Measurements from ENCODE around the gene MMADHC.
"Not testable (repeated sequence)": the region's sequence is repeated elsewhere in the genome, so short reads cannot be mapped to it uniquely, and the experiment has no call there.

MMADHC gene

DNA sequence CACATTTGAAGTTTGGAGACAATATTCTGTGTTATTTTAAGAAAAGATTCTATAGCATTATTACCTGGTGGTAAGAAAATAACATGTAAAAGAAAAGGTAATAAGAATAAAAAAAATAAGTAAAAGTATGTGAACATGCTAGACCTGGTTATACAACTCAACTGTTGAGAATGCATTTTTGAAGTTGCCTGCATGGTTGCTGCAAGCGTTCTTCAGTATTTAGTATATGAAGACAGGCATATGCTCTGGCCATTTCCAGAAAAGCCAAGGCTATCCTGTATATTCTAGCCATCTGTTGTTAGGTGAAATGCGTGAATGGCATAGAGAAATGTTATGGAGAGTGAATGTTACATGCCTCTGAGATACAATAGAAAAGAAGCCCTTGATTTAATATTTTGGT lies 6.8 kb upstream of the MMADHC start:
- no peak for DNase-seq

DNA sequence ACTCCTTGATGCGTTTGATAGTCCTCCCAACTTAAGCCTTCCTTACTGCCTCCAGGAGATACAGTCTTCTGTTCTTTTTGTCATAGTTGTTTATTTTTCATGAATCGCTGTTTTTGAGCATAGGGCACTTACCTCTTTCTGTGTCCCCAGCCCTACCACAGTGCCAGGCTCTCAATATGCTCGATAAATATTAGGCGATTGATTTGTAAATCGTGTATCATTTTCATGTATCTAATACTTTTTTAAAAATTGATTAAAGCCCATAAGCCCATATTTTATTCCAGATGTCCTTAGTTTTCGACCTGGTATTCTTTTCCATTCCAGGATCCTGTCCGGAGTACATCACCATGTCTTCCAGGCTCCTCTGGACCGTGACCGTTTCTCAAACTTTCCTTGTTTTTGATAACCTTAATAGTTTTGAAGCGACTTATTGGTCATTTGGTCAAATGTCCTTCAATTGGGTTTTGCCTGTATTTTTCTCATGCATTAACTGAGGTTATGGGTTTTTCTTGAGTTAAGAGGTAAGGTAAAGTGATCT lies 444 bp upstream of the MMADHC start:
- no peak for DNase-seq

DNA sequence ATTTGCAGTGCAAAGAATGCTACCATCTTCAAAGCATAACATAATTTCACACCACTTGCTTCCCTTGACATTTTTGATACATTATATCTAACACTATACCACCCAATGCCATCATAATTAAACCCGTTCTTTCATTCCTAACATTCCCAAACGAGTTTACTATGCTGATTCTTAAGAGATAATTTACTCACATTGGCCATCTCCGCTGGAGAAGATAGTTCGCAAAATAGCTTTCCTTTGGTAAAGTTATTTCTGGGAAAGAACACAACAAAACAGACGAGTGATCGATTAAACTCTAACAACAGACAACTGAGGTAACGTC lies 716 bp downstream of the MMADHC start:
- peak; percentile 17 for DNase-seq

DNA sequence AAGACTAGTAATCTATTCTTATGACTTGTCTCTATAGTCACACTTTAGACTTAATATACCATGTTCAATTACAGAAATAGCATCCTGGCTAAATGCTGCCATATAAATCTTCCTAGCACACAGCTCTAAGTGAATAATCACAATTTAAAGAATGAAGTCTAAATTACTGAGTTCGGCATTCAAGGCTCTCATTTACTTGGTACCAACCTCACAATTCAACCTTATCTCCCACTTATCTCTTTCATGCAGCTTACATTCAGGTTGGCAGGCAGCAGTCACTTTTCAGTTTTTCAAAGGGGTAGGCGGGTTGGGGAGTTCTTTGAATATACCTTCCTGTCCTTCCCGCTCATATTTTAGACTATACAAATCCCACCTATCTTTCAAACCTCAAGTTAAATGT lies 1.5 kb downstream of the MMADHC start:
- DNase-seq: peak; percentile 23

DNA sequence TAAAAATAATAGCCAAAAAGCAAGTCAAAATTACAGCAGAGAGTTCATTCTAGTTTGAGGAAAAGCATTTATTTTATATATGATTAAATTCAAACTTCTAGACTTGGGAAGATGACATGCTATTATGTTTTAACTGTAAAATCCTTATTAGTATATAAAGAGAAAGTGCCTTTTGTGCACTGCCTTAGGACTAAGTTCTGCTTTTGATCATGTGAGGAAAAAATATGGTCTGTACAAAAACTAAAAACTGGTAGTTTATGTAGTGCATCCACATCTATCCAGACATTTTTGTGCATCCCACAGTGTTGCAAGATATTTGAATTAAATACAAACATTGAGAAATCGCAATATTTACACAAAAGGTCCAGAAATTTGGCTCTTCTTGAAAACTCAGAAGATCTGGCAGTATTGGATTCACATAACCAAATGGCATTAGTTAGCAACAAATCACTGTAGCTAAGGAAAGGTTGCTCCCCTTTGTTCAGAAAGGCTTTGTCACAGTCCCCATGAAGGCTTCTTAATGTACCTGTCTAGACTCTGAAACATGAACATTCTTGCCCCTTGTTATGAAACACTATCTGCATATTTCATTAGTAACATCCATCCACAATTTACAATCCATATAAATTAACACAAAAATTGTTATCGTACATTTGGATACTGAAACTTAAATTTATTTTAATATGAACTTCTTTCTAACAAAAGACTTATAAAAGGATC lies 2.2 kb downstream of the MMADHC start:
- no peak for DNase-seq

DNA sequence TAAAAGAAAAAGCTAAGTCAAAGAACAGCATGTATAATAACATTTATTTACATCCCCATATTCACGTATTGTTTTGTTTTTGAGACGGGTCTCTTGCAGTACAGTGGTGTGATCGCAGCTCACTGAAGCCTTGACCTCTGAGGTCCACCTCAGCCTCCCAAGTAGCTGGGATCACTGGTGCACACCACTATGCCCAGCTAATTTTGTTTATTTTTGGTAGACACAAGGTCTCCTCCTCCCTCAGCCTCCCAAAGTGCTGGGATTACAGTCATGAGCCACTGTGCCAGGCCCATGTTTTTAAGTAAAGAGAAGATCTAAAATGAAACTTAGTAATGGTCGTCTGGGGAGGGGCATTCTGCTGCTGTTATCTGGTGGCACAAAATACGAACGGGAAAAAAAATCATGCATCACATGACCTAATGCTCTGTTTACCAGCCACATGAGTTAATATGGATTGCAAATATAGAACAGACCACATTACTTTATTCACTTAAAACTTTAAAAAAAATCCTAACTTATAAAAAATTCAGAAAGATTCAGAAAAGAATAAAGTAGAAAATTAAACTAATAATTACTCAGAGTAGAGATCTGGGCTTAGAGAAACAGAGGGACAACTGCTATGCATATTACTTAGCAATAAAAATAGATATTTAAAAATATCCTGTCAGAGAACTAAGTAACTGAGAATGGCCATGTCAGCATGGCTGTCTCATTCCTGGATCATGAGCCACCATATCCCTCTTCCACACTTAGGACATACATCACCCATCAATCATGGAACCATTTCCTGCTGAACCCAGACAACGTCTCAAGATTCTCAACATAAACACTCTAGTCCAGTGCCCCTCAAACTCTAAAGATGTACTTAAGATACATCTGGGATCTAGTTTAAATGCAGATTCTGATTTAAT lies 7.3 kb downstream of the MMADHC start:
- DNase-seq: no peak

DNA sequence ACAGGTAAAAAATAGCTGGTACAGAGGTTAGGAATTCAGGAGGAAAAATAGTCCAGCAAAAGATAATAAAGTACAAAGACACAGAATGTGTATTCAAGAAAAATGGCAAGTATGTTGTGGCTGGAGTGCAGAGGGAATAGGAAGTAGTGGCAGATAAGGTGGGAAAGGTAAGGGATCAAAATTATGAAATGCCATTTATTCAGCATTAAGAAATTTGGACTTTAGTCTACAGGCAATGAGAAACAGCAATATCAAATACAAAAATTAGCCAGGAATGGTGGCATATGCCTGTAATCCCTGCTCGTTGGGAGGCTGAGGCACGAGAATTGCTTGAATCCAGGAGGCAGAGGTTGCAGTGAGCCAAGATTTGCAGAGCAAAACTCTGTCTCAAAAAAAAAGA lies 10.3 kb downstream of the MMADHC start:
- no peak for DNase-seq

DNA sequence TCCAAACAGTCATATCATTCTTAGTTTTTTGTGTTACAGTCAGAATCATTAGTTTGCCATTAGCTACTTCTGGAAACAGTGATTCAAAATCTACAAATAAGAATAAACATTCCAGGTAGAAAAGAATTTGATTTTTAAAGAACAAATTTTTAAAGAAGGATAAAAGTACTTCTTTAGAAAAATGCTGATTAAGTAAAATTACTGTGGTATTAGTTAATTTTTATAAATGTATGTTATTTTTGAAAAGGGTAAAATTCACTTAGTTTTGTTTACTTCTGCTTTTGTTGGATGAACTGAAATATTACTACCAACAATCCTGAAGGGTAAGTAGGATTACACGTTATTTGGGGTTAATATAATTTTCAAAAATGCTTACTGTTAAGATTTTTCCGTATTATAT lies 11.8 kb downstream of the MMADHC start:
- DNase-seq: no peak

DNA sequence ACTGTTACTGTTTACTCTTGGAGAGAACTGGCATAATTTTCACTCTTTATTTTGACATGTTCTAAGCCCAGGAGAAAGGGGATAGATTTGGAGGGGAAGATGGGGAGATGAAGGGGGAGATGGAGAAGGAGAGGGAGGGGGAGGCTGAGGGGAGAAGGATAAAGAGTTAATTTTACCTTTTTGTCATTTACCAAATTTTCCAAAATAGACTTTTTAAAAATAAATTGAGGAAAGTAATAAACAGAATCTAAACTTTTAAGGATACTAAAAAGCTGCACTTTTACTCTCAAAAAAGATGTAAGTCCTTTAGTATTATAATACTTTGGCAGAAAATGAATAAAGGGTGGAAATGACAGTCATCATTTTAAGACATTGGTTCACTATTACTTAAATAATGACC lies 12.3 kb downstream of the MMADHC start:
- DNase-seq: no peak

DNA sequence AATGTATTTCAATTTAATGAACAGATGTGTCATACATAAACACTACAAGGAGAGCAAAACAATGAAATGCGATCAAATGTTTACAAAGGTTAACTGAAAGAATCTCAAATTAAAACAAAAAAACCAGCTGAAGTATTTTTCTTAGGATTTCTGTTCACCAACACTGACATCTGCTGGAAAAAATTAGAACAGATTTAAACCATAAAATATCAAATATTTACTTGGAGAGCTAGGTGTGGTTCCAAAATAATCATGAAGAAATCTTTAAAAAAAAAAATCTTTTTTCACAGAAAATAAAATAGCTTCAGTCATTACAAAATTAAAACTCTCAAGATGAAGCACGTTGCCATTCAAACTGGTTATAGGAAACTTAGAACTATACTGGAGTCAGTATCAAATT lies 13.8 kb downstream of the MMADHC start:
- DNase-seq: no peak

DNA sequence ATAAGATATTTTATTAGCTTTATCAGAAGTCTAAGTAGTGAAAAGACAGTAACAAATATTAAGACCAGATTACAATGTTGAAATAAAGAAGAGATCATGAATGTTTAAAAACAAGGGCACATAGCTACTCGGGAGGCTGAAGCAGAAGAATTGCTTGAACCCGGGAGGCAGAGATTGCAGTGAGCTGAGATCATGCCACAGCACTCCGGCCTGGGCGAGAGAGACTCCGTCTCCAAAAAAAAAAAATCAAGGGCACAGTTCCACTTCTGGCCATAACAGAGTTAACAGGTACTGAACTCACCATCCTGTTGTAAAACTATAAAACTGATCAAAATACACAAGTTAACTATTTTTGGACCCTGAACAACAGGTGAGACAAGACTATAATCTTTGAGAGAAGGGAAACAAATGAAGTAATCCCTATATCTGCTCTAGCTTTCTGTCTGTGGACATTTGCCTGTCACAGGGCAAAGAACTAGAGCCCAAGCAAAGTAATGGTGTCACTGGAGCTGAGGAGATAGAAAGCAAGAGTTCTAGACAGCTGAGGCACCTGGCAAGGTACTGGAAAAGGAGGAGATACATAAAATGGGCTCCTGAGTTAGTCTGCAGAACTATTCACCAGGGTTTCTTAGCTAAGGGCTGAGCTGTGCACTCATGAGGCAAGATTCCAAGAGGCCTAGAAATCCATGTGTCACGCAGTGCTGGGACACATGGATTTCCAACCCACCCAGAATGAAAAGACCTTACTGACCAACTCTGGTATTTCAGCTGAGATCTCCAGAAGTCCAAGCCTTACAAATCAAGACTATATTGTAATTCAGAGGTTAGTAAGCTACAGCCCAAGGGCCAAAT lies 15.2 kb downstream of the MMADHC start:
- no peak for DNase-seq

DNA sequence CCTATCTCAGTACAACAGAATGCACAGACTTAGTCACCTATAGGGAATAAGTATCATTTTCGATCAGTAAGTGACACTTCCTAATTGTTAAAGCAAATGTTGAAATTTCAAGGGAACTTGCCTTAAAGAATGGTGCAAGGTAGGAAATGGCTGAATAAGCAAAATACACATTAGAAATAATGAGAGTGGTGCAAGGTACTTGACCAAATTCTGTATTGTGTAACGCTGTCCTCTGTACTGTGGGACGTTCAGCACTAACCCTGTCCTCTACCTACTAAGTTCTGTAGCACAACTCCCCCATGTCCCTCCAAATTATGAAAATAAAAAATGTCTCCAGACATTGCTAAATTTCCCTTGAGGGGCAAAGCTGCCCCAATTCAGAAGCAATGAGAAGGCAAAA lies 19.4 kb downstream of the MMADHC start:
- DNase-seq: no peak

DNA sequence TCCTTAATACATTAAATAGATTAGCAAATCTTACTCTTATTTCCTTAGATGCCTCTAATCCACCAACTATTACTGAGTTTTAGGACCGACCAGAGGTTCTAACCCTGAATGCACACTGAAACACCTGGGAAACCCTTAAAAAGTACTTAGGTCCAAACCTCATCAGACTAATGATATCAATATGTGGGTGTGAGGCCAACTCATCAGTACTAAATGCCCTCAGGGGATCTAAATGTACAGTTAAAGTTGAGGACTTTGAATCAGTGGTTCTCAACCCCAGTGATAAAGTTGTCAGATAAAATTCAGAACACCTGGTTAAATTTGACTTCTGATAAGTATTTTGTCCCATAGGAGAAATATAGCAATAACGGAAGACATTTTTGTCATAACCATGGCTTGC lies 20.9 kb downstream of the MMADHC start:
- DNase-seq: no peak

DNA sequence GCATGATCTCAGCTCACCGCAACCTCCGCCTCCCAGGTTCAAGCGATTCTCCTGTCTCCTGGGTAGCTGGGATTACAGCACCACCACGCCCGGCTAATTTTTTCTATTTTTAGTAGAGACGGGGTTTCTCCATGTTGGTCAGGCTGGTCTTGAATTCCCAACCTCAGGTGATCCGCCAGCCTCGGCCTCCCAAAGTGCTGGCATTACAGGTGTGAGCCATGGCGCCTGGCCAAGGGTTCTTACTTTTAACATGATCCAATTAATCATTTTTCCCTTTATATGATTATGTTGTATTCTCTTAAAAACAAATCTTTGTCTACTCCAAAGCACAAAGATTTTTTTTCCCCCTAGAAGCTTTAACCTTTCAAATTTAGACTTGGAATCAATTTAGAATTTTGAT lies 21.9 kb downstream of the MMADHC start:
- DNase-seq: not testable (repeated sequence)

DNA sequence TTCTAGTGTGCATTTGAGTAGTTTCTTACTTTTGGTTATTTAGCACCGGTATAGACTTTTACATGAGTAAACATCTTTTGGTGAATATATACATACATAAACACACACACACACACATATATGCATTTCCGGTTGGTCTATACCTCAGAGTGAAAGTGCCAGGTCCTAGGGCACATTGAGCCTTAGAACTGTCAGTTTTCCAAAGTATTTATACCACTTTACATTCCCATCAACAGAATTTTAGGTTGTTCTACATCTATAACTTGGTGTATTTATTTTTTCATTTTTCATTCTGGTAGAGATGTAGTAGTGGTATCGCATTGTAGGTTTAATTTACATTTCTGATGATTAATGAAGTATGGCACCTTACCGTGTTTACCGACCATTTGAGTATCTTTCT lies 22.6 kb downstream of the MMADHC start:
- no peak for DNase-seq

DNA sequence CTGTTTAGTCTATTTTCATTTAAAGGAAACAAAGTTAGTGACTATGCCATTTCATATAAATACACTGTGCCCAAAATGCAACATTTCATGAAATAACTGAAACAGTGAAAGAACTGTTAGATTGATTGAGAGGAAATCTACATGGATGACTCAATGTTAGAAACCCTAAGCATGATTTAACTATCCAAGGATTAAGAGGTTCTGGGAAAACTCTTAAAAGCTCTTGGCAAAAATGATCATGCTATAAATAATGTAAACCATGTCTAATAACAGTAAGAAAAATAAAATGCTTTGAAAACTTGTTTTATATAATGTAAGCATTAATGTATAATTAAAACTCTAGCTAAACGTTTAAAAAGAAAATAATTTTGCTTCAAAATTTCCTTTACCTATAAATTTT lies 23.5 kb downstream of the MMADHC start:
- DNase-seq: no peak

DNA sequence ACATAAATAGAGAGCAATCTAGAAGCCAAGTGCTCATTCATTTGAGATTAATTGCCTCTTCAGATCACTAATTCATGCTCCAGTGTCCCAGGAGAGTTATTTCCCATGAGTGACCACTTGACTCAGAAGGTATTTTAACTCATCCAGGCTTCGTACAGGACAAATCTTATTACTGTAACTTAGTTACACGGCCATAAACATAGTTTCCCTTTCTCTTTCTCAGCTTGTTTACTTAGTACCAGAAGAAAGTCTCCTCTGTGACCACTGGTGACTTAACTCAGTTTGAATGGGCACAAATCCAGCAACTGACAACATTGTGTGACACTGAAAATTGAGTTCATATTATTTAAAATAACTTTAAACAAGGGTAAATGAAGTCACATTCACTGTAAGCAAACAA lies 25.3 kb downstream of the MMADHC start:
- no peak for DNase-seq

DNA sequence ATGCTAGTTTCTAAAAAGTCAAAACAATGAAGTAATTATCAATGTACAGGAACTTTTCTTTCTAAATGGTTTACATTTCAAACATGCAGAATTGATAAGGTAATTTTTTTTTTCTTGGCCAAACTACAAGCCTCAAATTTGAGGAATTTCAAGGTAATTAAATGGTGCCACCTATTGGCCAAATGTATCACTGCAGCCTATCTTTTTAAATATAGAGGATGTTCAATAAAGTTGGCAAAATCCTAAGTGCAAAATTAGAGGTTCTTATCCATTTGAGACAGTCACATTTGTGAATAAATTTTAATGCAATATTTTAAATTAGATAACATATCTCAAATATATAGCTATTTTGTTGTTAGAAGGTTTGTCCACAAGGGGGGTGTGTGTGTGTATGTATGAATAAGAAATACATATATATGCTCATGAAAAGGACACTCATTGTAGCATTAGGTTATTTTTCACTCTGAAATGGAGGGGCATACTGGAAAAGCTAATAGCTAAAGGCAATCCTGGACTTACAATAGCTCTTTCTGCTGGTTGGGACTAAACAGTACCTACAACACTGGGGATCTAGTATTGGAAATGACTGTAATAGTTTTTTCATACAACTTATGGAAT lies 26.2 kb downstream of the MMADHC start:
- DNase-seq: peak; percentile 54

DNA sequence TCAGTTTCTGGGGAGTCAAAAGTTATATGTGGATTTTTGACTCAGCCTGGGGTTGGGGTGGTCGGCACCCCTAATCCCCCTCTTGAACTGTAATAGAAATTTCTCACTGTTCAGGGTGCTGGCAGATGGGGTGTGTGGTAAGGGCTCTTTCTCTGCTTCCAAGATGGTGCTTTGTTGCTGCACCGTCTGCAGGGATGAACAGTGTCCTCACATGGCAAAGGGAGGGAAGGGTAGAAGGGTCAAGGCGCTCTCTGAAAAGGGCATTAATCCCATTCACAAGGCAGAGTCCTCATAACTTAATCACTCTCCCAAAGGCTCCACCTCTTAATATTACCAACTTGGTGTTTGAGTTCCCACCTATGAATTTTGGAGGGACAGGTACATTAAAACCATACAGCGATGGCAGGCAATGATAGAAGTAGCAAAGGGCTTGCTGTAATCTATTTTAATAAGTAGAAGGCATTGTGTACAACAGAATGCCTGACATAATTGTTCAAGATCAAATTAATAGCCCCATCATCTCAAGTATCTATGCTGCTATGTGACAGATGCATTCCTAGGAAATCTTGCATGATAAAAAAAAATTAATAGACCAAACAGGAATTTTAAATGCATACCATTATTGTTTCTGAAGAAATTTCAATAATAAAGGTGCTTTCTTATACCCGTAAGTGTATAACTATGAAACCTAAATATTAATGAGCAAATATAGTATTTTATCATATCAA lies 28.1 kb downstream of the MMADHC start:
- no peak for DNase-seq

DNA sequence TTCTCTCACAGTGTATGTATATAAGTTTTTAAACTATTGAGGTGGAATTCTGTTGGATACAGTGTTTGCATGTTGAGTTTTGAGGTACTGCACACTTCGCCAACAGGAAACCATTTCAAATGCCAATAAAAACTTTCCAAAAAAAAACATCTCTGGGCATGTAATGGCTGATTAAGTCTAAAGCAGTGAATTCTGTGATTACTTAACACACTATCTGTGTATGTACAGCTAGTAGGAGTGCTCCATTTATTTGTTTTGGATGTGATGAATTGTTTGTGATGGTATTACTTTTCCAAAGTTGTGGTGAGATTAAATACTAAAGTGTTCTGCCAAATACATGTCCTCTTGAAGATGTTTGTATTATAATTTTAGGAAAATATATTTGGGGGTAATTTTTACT lies 31.1 kb downstream of the MMADHC start:
- DNase-seq: no peak

DNA sequence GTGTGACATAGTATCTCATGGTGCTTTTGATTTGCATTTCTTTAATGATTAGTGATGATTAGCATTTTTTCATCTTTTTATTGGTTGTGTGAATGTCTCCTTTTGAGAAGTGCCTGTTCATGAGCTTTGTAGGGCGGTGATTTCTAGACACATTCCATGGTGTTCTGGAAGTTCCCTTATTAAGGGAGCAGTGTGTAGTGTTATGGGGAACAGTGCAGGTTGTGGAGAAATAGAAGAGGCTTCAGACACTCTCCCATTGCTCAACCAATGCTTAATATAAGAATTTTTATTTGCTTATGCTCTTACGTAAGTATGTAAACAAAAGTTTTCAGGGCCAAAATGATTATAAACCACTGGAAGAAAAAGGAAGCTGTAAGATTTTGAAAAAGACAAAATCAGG lies 34.7 kb downstream of the MMADHC start:
- no peak for DNase-seq

DNA sequence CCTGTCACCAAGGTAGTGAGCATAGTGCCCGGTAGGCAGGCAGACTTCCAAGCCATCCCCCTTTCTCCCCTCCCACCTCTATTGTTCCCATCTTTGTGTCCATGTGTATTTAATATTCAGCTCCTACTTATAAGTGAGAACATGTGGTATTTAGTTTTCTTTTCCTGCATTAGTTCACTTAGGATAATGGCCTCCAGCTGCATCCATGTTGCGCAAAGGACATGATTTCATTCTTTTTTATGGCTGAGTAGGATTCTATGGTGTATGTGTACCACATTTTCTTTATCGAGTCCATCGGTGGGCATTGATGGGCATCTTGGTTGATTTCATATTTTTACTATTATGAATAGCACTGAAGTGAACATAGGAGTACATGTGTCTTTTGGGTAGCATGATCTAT lies 35.3 kb downstream of the MMADHC start:
- DNase-seq: no peak
